ENCODE data around the gene EPB41L4A.

Gene EPB41L4A

DNA sequence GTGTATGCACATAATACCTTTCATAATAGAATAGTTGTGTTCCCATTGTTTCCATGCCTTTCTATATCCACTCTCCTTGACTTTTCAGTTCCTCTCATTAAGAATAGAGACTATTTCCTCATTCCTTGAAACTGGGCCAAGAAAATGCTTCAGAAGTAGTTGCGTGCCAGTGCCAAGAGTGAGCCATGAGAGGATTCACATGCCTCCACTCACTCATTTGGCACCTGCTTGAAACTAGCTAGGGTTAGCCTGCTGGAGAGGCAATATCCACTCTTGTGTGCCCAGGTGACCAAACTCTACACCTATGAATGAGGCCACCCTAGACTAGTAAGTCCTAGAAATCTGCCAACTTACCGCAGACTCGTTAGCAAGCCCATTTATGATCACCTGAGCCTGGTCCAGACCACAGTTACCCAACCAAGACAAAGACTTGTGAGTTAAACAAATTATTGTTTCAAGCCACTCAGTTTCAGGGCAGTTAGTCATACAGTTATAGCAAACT is 276.3 kb downstream of the EPB41L4A start:
- no peak for DNase-seq

DNA sequence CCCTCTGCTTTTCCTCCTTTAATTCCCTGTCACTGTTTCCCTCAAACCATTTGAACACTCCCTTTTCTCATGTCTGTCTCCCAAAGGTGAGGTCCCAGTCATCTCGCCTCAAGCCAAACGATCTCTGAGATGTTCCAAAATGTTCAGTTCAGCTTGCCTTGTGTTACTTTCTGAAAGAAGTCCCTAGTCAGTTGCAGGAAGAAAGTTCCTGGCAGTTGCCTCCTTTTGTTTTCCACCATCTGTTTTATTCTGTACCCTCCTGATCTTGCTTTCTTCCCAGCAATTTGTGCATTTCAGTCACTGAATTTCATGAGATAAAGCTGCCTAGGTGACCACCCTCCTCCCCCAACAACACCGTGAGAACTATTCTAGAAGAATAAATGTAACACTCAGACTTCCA is 277.5 kb downstream of the EPB41L4A start:
- no peak for DNase-seq

DNA sequence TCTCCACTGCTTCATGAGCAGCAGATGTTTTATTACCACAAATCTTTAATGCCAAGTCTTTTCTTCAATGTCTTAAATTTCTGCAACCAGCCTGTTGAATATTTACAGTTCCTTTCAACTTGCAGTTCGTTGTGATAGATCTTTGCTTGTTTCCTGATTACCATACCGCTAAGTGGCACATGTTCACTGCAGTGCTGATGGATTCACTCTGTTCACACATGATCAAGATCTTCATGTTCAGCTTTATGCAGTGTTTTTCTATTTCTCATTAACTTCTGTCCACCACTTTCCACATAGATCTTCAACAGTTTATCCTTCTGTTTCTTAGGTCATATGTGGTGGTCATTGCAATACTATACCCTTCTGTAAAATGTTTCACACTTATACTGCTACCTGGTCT is 280.6 kb downstream of the EPB41L4A start:
- no peak for DNase-seq

DNA sequence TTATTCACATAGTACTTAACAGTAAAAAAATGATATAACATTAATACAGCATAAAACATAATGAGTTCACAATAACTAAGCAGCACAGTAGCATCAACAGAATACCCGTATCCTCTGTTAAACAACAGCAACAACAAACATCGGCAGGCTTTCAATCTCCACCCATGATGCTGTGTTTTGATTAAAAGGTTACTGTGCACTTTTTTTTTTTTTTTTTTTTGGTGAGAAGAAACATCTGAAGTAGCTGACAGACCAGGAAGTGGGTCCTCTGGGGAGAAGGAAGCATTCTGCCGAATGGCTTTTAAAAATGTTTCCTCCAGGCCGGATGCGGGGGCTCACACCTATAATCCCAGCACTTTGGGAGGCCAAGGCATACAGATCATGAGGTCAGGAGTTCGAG is 282.3 kb downstream of the EPB41L4A start:
- no peak for DNase-seq

DNA sequence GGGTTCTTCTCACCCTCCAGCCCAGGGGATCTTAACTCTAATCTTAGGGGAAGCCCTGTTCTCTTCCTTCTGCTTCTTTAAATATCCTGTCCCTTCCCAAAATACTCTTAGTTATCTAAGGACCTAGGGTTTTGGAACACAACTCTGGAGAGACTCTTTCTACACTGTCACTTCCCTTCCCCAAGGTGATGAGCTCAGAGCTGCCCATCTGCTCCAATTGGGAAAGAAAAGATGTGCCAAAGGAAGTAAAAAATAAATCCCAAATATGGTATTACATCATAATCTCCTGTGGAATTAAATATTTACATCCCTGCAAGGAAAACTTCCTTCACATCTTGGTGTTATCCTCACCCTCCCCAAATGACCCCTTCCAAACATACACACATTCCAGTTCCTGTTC is 291.2 kb downstream of the EPB41L4A start:
- DNase-seq: no peak

DNA sequence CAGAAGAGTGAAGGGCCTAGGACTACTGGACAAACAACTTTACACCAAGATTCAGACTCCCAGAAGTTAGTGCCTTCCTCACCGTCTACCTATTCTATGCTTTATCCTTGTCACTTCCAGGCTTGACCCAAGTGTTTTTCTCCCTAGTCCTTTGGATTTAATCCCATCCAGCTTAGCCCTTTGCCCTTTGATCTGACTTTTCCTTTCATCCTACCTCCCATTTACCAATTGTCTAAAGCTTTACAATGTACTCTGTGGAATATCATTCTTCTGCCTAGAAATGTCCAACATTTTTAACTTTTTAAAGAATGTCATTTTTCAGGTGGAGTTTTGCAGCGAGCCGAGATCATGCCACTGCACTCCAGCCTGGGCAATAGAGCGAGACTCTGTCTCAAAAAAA is 292.1 kb downstream of the EPB41L4A start:
- no peak for DNase-seq

DNA sequence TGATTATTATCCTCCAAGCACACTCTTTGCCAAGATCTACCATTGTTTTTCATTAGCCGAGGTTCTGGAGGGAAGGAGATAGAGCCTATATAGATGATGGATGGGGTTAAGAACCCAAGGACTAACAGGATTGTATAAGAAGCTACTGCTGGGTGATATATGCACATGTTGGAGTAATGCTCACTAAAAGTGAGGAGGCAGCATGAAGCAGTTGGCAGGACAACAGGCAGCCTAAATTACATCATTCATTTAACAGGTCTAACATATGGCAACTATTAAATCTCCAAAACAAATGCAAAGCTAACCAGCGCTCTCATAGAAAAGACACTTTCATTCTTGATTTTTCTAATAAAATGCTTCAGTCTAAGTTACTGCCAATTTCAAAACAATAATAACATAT is 293.2 kb downstream of the EPB41L4A start:
- DNase-seq: no peak

DNA sequence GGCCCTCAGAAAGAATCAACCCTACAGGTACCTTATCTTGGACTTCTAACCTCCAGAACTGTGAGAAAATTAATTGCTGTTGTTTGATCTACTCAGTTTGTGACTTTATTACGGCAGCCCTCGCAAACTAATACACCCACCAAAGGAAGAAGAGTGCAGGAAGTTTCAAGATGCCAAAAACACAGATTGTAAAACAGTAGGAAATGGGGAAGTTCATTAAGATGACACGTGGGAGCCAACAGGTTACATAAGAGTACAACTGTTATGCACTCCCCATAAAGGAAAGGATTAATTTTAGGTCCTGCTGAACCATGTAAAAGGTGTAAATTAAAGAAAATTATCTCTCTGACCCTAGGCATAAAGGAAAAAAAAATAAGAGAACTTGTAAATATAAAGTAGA is 294.3 kb downstream of the EPB41L4A start:
- no peak for DNase-seq

DNA sequence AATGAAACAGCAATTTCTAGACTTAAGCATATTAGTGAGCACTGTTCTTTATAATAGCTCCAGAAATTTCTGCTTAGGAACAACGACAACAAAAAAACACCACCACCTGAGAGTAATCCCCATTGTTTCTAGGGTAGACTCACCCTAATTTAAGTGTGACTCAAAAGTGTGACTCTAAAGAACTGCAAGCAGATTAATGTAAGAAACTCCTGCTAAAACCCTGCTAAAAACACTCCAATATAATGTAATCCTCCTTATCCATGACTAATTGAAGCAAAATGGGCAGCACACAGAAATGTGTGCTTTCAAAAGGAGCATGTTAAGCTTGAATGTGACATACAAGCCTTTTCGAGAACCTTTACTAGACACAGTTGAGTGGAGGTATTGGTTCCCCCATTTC is 296.0 kb downstream of the EPB41L4A start:
- DNase-seq: no peak

DNA sequence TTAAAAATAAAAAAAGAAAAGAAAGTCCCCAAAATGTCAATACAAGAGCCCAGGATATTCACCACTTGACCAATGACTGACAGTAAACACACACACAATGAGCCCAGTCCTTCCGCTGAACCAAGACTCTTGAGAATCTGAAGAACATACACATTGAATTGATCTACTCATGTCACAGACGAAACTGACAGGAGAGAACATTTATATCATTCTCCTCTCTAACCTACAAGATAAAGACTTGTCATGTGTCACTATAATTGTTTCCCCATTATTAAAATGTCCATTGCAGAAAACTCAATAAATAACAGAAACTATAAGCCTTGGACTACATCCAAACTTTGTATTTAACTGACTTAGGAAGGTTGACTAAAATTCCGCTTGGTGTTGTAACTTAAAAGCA is 296.7 kb downstream of the EPB41L4A start:
- no peak for DNase-seq

DNA sequence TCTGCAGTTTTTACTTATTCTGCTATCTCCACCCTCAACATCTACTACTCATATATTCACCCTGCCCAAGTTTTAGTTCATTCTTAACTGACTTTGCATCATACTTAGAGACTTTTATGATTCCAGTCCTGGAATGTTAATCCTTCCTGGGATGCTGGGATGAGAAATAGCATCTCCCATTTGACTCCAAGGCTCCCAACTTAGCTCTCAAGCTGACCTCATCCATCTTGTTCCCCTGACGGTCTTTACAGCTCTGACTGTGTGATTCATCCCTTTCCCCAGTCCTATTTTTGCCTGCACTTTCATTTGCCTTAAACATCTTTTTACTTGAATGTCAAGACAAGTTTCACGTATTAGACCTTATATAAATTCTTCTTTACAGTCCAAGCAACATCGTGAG is 297.8 kb downstream of the EPB41L4A start:
- DNase-seq: no peak

DNA sequence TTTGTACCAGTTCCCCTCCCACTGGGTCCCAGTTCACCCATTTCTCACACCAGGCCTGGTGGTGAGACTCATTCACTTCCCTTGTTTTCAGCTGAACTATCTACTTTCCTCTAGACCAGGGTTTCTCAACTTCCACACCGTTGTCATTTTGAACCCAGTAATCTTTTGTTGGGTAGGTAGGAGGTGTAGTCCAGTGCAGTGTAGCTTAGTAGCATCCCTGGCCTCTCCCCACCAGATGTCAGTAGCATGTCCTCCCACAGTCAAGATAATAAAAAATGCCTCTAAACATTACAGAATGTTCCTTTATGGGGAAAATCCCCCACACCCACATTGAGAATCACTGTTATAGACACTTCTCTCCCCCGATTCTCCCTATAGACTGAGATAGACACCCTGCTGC is 299.1 kb downstream of the EPB41L4A start:
- no peak for DNase-seq

DNA sequence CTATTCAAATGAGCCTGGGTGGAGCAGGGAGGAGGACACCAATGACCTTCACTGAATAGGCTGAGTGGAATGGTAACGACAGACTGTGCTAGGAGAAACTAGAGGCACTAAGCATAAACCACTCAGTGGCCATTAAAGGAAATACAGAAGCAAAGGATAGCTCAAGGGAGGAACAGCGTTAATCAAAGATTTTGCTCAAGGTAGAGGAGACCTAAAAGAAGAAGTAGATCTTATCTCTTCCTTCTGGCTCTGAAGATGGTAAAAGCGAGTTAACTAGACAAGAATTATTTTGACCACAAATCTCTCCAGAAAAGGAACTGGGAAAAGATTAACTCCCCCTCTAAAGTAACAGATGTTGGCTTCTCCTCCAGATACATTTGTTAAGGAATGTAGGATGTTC is 299.6 kb downstream of the EPB41L4A start:
- DNase-seq: no peak

DNA sequence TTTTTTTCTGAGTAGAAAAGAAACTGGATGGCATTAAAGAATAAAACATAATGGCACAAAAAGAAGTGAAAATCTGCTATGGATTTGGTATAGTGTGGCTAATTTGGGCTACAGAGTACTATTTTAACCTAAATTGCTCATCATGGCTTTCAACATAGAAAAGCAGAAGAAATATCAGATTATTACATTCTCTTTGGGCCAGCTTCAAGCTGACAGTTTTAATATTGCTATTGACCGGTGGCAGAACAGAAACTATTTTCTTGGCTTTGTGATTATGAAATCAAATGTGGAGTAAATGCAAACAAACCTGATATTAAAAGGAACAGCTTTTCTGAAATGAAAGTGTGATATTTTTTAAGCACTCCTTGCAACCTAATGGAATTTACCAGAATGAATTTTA is 301.5 kb downstream of the EPB41L4A start:
- DNase-seq: no peak

DNA sequence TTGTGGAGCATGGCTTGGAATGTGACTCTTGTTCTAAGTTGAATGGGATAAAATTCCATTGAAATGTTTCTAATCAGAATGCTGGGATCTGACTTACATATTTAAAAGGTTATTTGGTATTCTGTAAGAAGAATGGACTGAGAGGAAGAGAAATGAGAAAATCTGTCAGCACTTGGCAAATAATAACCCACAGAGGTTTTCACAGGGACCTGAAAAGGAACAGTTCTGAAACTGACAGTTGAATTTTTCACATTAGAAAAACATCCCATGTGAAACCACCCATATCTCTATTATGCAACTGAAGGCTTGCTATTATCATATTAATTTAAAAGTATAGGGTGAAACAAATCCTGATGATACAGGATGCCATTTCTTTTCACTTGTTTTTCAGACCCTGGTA is 302.7 kb downstream of the EPB41L4A start:
- no peak for DNase-seq

DNA sequence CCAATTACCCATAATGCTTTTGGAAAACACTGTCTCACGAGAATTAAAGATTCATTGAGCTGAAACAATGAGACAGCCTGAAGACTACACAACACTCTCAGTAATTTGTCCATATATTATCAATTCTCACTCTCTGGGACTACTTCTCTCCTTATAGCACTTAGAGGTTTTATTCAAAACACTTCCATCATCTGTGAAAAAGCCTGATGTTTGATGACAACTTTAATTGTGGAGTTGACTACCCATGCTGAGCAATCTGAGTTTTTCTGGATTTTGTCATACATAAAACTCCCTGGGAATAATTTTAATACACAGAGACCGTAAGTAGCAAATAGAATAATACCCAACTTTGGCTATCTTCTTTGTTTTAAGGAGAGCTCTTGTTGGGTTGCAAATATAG is 305.5 kb downstream of the EPB41L4A start:
- DNase-seq: no peak

Measured in stimulated activated CD4-positive, alpha-beta T cell treated with anti-CD3 and anti-CD28 coated beads, Interleukin-2, amount 100 ng/mL, for 48 hours (primary cell).